ENCODE measurements around the gene GATA2. TPM values are rescaled to one million over a fixed set of nuclear protein-coding genes. Genes with fewer than 3 reads are reported as not detected.

Gene GATA2
- total RNA-seq, 1 experiment from 2014 or later = 18.6 TPM

- BruUV-seq (replicated peaks) = no TSS peak
- ATAC-seq = no peak
- Histone ChIP-seq H3K27me3 (ENCODE audit: insufficient read depth, low read length) (no peaks in the 10 kb centered on the region), H3K9me2 (ENCODE audit: insufficient read depth) (no peaks in the 10 kb centered on the region), H3K9me3 (ENCODE audit: control insufficient read depth in 1 of 2, insufficient read depth in 1 of 2, low read depth in 1 of 2, low read length in 2 of 2) (no peaks in the 10 kb centered on the region), H3K27ac (ENCODE audit: low read depth, low read length) (no peak overlapping the region), H3K4me2 (ENCODE audit: low read length) (no peak overlapping the region), H3K4me3 (replicated peaks in 1 of 2; ENCODE audit: low read depth in 1 of 2, low read length in 2 of 2) (no peak overlapping the region), H3K36me3 (ENCODE audit: control insufficient read depth in 1 of 2, insufficient read depth in 2 of 2, low read length in 2 of 2) (no peaks in the 10 kb centered on the region), H4K20me1 (ENCODE audit: insufficient read depth) (no peaks in the 10 kb centered on the region), H3K4me1 (ENCODE audit: control insufficient read depth in 1 of 2, insufficient read depth in 2 of 2, low read length in 2 of 2) (peaks cover 12 to 33% of the 10 kb centered on the region in 2 experiments; a peak in 3 of 4 replicates), H2AFZ (ENCODE audit: low read depth, low read length, poor library complexity, severe bottlenecking) (no peak overlapping the region), H3K9ac (ENCODE audit: low read length) (no peak overlapping the region), H3K79me2 (ENCODE audit: insufficient read depth, low read length) (no peaks in the 10 kb centered on the region)
- POLR2A ChIA-PET = no interaction called here
- no peak for TF ChIP-seq JUND (IDR thresholded peaks at IDR 0.05)
- no peak for TF ChIP-seq CEBPB (IDR thresholded peaks at IDR 0.05; ENCODE audit: low read depth)
- TF ChIP-seq ATF3 (IDR thresholded peaks at IDR 0.05) = no peak
- TF ChIP-seq SIN3A (IDR thresholded peaks at IDR 0.05; ENCODE audit: low read depth) = no peak
- intact Hi-C loops (cut with micrococcal nuclease) = no loop called here
- no peak for DNase-seq (ENCODE audit: low read depth, low spot score)
- CTCF ChIA-PET = no interaction called here
- RAD21 ChIA-PET (ENCODE audit: low non-redundant PET in 1 of 2, low total read pairs in 2 of 2, uncharacterized antibody in 2 of 2, unreplicated experiment in 2 of 2) = no interaction called here
Measured at GRCh38 chr3:128431803-128432300, 61.1 kb downstream of the GATA2 start.

- ChIA-PET RAD21 (ENCODE audit: low non-redundant PET in 1 of 2, low total read pairs in 2 of 2, uncharacterized antibody in 2 of 2, unreplicated experiment in 2 of 2) (no interaction called here), POLR2A (no interaction called here), CTCF (no interaction called here)
- no peak overlapping the region for H3K4me3 ChIP-seq (replicated peaks in 1 of 2; ENCODE audit: low read depth in 1 of 2, low read length in 2 of 2)
- H4K20me1 ChIP-seq (ENCODE audit: insufficient read depth) = no peaks in the 10 kb centered on the region
- no TSS peak for BruUV-seq (replicated peaks)
- no peaks in the 10 kb centered on the region for H3K79me2 ChIP-seq (ENCODE audit: insufficient read depth, low read length)
- intact Hi-C loops (cut with micrococcal nuclease) = no loop called here
- no peaks in the 10 kb centered on the region for H3K27me3 ChIP-seq (ENCODE audit: insufficient read depth, low read length)
- no peaks in the 10 kb centered on the region for H3K9me3 ChIP-seq (ENCODE audit: control insufficient read depth in 1 of 2, insufficient read depth in 1 of 2, low read depth in 1 of 2, low read length in 2 of 2)
- H3K27ac ChIP-seq (ENCODE audit: low read depth, low read length) = no peak overlapping the region
- ATAC-seq (no peak), DNase-seq (ENCODE audit: low read depth, low spot score) (no peak)
- H3K9me2 ChIP-seq (ENCODE audit: insufficient read depth) = no peaks in the 10 kb centered on the region
- no peaks in the 10 kb centered on the region for H3K36me3 ChIP-seq (ENCODE audit: control insufficient read depth in 1 of 2, insufficient read depth in 2 of 2, low read length in 2 of 2)
- H3K9ac ChIP-seq (ENCODE audit: low read length) = no peak overlapping the region
- no peak overlapping the region for H2AFZ ChIP-seq (ENCODE audit: low read depth, low read length, poor library complexity, severe bottlenecking)
- H3K4me1 ChIP-seq (ENCODE audit: control insufficient read depth in 1 of 2, insufficient read depth in 2 of 2, low read length in 2 of 2) = peaks cover 20 to 39% of the 10 kb centered on the region in 2 experiments
- H3K4me2 ChIP-seq (ENCODE audit: low read length) = no peak overlapping the region
- no peak for TF ChIP-seq POLR2AphosphoS5 (IDR thresholded peaks at IDR 0.05; ENCODE audit: low read depth, low read length)
- TF ChIP-seq, protein P1, sequence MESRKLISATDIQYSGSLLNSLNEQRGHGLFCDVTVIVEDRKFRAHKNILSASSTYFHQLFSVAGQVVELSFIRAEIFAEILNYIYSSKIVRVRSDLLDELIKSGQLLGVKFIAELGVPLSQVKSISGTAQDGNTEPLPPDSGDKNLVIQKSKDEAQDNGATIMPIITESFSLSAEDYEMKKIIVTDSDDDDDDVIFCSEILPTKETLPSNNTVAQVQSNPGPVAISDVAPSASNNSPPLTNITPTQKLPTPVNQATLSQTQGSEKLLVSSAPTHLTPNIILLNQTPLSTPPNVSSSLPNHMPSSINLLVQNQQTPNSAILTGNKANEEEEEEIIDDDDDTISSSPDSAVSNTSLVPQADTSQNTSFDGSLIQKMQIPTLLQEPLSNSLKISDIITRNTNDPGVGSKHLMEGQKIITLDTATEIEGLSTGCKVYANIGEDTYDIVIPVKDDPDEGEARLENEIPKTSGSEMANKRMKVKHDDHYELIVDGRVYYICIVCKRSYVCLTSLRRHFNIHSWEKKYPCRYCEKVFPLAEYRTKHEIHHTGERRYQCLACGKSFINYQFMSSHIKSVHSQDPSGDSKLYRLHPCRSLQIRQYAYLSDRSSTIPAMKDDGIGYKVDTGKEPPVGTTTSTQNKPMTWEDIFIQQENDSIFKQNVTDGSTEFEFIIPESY (IDR thresholded peaks at IDR 0.05; ENCODE audit: extremely low read depth, insufficient replicate concordance, low read length) = no peak
- TF ChIP-seq SP1 (IDR thresholded peaks at IDR 0.05; ENCODE audit: low read depth) = no peak
- TF ChIP-seq FOSL1 (IDR thresholded peaks at IDR 0.05; ENCODE audit: low read depth) = no peak
- TF ChIP-seq ZNF274 (IDR thresholded peaks at IDR 0.05; ENCODE audit: low read depth, low read length) = no peak
- no peak for TF ChIP-seq POLR2A (IDR thresholded peaks at IDR 0.05; ENCODE audit: borderline replicate concordance, extremely low read depth, insufficient read depth, insufficient read length)
- TF ChIP-seq JUND (IDR thresholded peaks at IDR 0.05) = no peak
- no peak for TF ChIP-seq RAD21 (IDR thresholded peaks at IDR 0.05; ENCODE audit: low read depth)
- no peak for TF ChIP-seq ELF1 (IDR thresholded peaks at IDR 0.05; ENCODE audit: borderline replicate concordance, low read depth)
- TF ChIP-seq EGR1 (IDR thresholded peaks at IDR 0.05; ENCODE audit: low read depth) = no peak
- TF ChIP-seq, protein P2, sequence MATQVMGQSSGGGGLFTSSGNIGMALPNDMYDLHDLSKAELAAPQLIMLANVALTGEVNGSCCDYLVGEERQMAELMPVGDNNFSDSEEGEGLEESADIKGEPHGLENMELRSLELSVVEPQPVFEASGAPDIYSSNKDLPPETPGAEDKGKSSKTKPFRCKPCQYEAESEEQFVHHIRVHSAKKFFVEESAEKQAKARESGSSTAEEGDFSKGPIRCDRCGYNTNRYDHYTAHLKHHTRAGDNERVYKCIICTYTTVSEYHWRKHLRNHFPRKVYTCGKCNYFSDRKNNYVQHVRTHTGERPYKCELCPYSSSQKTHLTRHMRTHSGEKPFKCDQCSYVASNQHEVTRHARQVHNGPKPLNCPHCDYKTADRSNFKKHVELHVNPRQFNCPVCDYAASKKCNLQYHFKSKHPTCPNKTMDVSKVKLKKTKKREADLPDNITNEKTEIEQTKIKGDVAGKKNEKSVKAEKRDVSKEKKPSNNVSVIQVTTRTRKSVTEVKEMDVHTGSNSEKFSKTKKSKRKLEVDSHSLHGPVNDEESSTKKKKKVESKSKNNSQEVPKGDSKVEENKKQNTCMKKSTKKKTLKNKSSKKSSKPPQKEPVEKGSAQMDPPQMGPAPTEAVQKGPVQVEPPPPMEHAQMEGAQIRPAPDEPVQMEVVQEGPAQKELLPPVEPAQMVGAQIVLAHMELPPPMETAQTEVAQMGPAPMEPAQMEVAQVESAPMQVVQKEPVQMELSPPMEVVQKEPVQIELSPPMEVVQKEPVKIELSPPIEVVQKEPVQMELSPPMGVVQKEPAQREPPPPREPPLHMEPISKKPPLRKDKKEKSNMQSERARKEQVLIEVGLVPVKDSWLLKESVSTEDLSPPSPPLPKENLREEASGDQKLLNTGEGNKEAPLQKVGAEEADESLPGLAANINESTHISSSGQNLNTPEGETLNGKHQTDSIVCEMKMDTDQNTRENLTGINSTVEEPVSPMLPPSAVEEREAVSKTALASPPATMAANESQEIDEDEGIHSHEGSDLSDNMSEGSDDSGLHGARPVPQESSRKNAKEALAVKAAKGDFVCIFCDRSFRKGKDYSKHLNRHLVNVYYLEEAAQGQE (IDR thresholded peaks at IDR 0.05; ENCODE audit: low read depth) = no peak
- TF ChIP-seq, protein P3, sequence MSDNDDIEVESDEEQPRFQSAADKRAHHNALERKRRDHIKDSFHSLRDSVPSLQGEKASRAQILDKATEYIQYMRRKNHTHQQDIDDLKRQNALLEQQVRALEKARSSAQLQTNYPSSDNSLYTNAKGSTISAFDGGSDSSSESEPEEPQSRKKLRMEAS (IDR thresholded peaks at IDR 0.05) = no peak
- TF ChIP-seq CBX3 (IDR thresholded peaks at IDR 0.05; ENCODE audit: low read depth) = no peak
Measured at GRCh38 chr3:128430731-128431130, 62.3 kb downstream of the GATA2 start.
